HEK293T (cell line): ENCODE measurements around the gene CCDC149.

Experiments used
- CTCF ChIA-PET: fragments of 350-600 bp; formaldehyde crosslinking; extraction: SDS; loops from one replicate; lab custom pipeline; 2021; ENCODE audit warnings: antibody characterized with exemption, inconsistent platforms; lab: Yijun Ruan, JAX
- POLR2A ChIA-PET: fragments of 350-600 bp; formaldehyde crosslinking; extraction: SDS; loops from one replicate; lab custom pipeline; 2020; ENCODE audit warnings: antibody characterized with exemption, inconsistent platforms; lab: Yijun Ruan, JAX
- DNase-seq: peaks from one replicate; pipeline ENCODE4 v3.0.0; 2012; ENCODE audit warnings: mixed read lengths; ENCODE audit errors: extremely low spot score
- ARNT ChIP-seq: fragments of 450-650 bp; IDR thresholded peaks from 2 replicates; pipeline ENCODE4 v1.6.1; 2017; ENCODE audit warnings: mild to moderate bottlenecking
- BHLHE40 ChIP-seq: fragments of 450-650 bp; IDR thresholded peaks from 2 replicates; pipeline ENCODE4 v1.6.1; 2016; ENCODE audit warnings: mild to moderate bottlenecking, moderate library complexity, borderline replicate concordance
- CTBP1 ChIP-seq: fragments of 450-650 bp; IDR thresholded peaks from 2 replicates; pipeline ENCODE4 v1.6.1; 2016; ENCODE audit warnings: borderline replicate concordance
- ELF4 ChIP-seq: fragments of 450-650 bp; IDR thresholded peaks from 2 replicates; pipeline ENCODE4 v1.6.1; 2017; ENCODE audit warnings: antibody characterized with exemption
- FOXA1 ChIP-seq: fragments of 450-650 bp; IDR thresholded peaks from 2 replicates; pipeline ENCODE4 v1.6.1; 2016; ENCODE audit warnings: mild to moderate bottlenecking
- FOXK2 ChIP-seq: fragments of 450-650 bp; IDR thresholded peaks from 2 replicates; pipeline ENCODE4 v1.6.1; 2016; ENCODE audit warnings: mild to moderate bottlenecking
- FOXM1 ChIP-seq: fragments of 450-650 bp; IDR thresholded peaks from 2 replicates; pipeline ENCODE4 v1.6.1; 2017; ENCODE audit warnings: mild to moderate bottlenecking, borderline replicate concordance
- HDGF ChIP-seq: fragments of 450-650 bp; IDR thresholded peaks from 2 replicates; pipeline ENCODE4 v1.6.1; 2017; ENCODE audit warnings: antibody characterized with exemption, borderline replicate concordance
- L3MBTL2 ChIP-seq: fragments of 450-650 bp; conservative IDR thresholded peaks from 2 replicates; pipeline ENCODE4 v1.6.1; 2016; ENCODE audit warnings: mild to moderate bottlenecking
- LEF1 ChIP-seq: fragments of 450-650 bp; IDR thresholded peaks from 2 replicates; pipeline ENCODE4 v1.6.1; 2017; ENCODE audit warnings: mild to moderate bottlenecking, borderline replicate concordance
- NFRKB ChIP-seq: fragments of 450-650 bp; IDR thresholded peaks from 2 replicates; pipeline ENCODE4 v1.6.1; 2016; ENCODE audit warnings: mild to moderate bottlenecking, moderate library complexity
- PKNOX1 ChIP-seq: fragments of 450-650 bp; IDR thresholded peaks from 2 replicates; pipeline ENCODE4 v1.6.1; 2016
- SP1 ChIP-seq: fragments of 450-650 bp; IDR thresholded peaks from 2 replicates; pipeline ENCODE4 v1.6.1; 2017
- SUZ12 ChIP-seq: fragments of 450-650 bp; IDR thresholded peaks from 2 replicates; pipeline ENCODE4 v1.6.1; 2016; ENCODE audit warnings: mild to moderate bottlenecking
- TARDBP ChIP-seq: fragments of 450-650 bp; IDR thresholded peaks from 2 replicates; pipeline ENCODE4 v1.6.1; 2016
- ZNF384 ChIP-seq: fragments of 450-650 bp; IDR thresholded peaks from 2 replicates; pipeline ENCODE4 v1.6.1; 2016

Gene CCDC149

GRCh38 chr4:24897639-24898038 is 15.2 kb downstream of the CCDC149 start:
- POLR2A ChIA-PET, result no interaction called here

GRCh38 chr4:24896977-24897376 is 15.9 kb downstream of the CCDC149 start:
- ChIA-PET POLR2A (no interaction called here), CTCF (no interaction called here)
- TF ChIP-seq BHLHE40 (no peak), LEF1 (no peak), NFRKB (no peak), ELF4 (no peak), FOXK2 (no peak), SUZ12 (no peak), PKNOX1 (no peak)
- DNase-seq, result no peak

More at GRCh38 chr4:24897639-24898038, 15.2 kb downstream of the CCDC149 start:
- TF ChIP-seq ARNT, result no peak
- no peak for TF ChIP-seq FOXM1
- TF ChIP-seq CTBP1, result no peak
- TF ChIP-seq PKNOX1, result no peak
- no peak for DNase-seq
- CTCF ChIA-PET, result interaction anchor here (0.6 kb wide), 1 partner anchor 13 kb away, joined by 3 read pairs; no protein-coding TSS in a partner anchor

- DNase-seq, result no peak
- TF ChIP-seq BHLHE40 (no peak), SUZ12 (no peak), ARNT (no peak), ZNF384 (no peak), NFRKB (no peak), HDGF (no peak), L3MBTL2 (no peak), CTBP1 (no peak), TARDBP (no peak), FOXA1 (no peak)
- CTCF ChIA-PET, result no interaction called here
- POLR2A ChIA-PET, result no interaction called here
These were observed 16.8 kb downstream of the CCDC149 start for GRCh38 chr4:24896056-24896455.

- TF ChIP-seq FOXM1 (no peak), ZNF384 (no peak), FOXA1 (no peak), TARDBP (no peak), ELF4 (no peak), BHLHE40 (no peak), CTBP1 (no peak), SP1 (no peak), L3MBTL2 (no peak), ARNT (no peak), NFRKB (no peak), SUZ12 (no peak), FOXK2 (no peak)
- DNase-seq, result no peak
- ChIA-PET CTCF (no interaction called here), POLR2A (no interaction called here)
These were observed 17.4 kb downstream of the CCDC149 start for GRCh38 chr4:24895461-24895860.

- no peak for DNase-seq
- POLR2A ChIA-PET, result no interaction called here
- CTCF ChIA-PET, result no interaction called here
- TF ChIP-seq CTBP1, result no peak
- no peak for TF ChIP-seq TARDBP
- no peak for TF ChIP-seq SP1
- TF ChIP-seq FOXM1, result no peak
- no peak for TF ChIP-seq ARNT
- TF ChIP-seq LEF1, result no peak
- TF ChIP-seq FOXK2, result no peak
- no peak for TF ChIP-seq PKNOX1
- no peak for TF ChIP-seq ZNF384
- no peak for TF ChIP-seq L3MBTL2
These were observed 18.0 kb downstream of the CCDC149 start for GRCh38 chr4:24894846-24895245.

- POLR2A ChIA-PET, result no interaction called here
These were observed 18.6 kb downstream of the CCDC149 start for GRCh38 chr4:24894243-24894642.

GRCh38 chr4:24892778-24893177 is 20.1 kb downstream of the CCDC149 start:
- no peak for DNase-seq
- TF ChIP-seq LEF1 (no peak), FOXM1 (no peak), L3MBTL2 (no peak), HDGF (no peak), BHLHE40 (no peak), TARDBP (no peak), ZNF384 (no peak), ELF4 (no peak), FOXA1 (no peak), FOXK2 (no peak), PKNOX1 (no peak), CTBP1 (no peak), SP1 (no peak), ARNT (no peak), SUZ12 (no peak), NFRKB (no peak)
- CTCF ChIA-PET, result no interaction called here
- POLR2A ChIA-PET, result no interaction called here

More at GRCh38 chr4:24894243-24894642, 18.6 kb downstream of the CCDC149 start:
- TF ChIP-seq NFRKB, result no peak
- no peak for TF ChIP-seq L3MBTL2
- no peak for TF ChIP-seq FOXK2
- no peak for TF ChIP-seq CTBP1
- CTCF ChIA-PET, result no interaction called here
- DNase-seq, result no peak
